Testis (tissue), 3 donors: ENCODE measurements around the gene FAM174C. TPM values are rescaled to one million over a fixed set of nuclear protein-coding genes. Genes with fewer than 3 reads are reported as not detected.

ENCODE experiments used
- DNase-seq: peaks from one replicate; pipeline ENCODE4 v3.0.0-alpha.2; 2019
- H3K27ac ChIP-seq, 2 donors: fragments of 200-600 bp; sonication (generic); one replicate each; pipeline ENCODE4 v1.5.1; 2019
- H3K27me3 ChIP-seq: fragments of 200-600 bp; sonication (generic); one replicate; pipeline ENCODE4 v1.5.1; 2019
- H3K36me3 ChIP-seq: fragments of 200-600 bp; sonication (generic); one replicate; pipeline ENCODE4 v1.5.1; 2017; ENCODE audit warnings: low read depth; ENCODE audit errors: missing control alignments
- H3K4me1 ChIP-seq: fragments of 200-600 bp; sonication (generic); one replicate; pipeline ENCODE4 v1.5.1; 2019
- H3K4me3 ChIP-seq, 2 donors: fragments of 200-600 bp; sonication (generic); one replicate each; pipeline ENCODE4 v1.5.1; 2017 to 2019
- H3K9me3 ChIP-seq: fragments of 200-600 bp; sonication (generic); one replicate; pipeline ENCODE4 v1.5.1; 2017
- CTCF ChIP-seq, 3 experiments: fragments of 450-650 bp in 2 of 3; fragments of 200-600 bp in 1 of 3; sonication (generic) in 1 of 3; IDR thresholded peaks; one replicate each; pipeline ENCODE4 v1.5.1; 2016 to 2019; ENCODE audit warnings: antibody characterized with exemption in 3 of 3, mild to moderate bottlenecking in 2 of 3, moderate library complexity in 1 of 3
- POLR2A ChIP-seq: fragments of 450-650 bp; IDR thresholded peaks from one replicate; pipeline ENCODE4 v1.6.1; 2017; ENCODE audit warnings: antibody characterized with exemption, mild to moderate bottlenecking, moderate library complexity
- WGBS, 2 donors: methylation state at CpG; one replicate each; pipeline ENCODE4 v1.1.5; 2018; 5-methylcytosine and 5-hydroxymethylcytosine counted together
- intact Hi-C: fragments of 100-400 bp; cut with DNase I; formaldehyde crosslinking; loops from one replicate; pipeline ENCODE4 v1.15.1; 2023; ENCODE audit warnings: low total_unique reads
- polyA plus RNA-seq: library from polyadenylated mRNA; stranded (reverse); fragments of 350-450 nt; fragmentation: Illumina TruSeq; extraction: RNeasy Lipid Tissue Mini Kit (QIAGEN cat#74804); gene quantifications from one replicate; pipeline ENCODE4 v1.2.3, GENCODE V29; 2014; ENCODE audit warnings: low read depth, low replicate concordance; ENCODE audit not compliant: insufficient read depth
- total RNA-seq, 2 donors: library from RNA; depleted of rRNA; stranded (reverse); fragments of >200 nt; gene quantifications; one replicate each; pipeline ENCODE4 v1.2.3, GENCODE V29; 2016

Gene FAM174C
- total and polyA plus RNA-seq, 3 donors from 2014 or later: 51.6 to 128 (median 111) TPM

- no peaks in the 10 kb centered on the region for H3K36me3 ChIP-seq
- peaks cover 73% of the 10 kb centered on the region for H3K4me1 ChIP-seq
- no peak overlapping the region for H3K4me3 ChIP-seq
- H3K9me3 ChIP-seq: no peaks in the 10 kb centered on the region
- WGBS, 2 donors: 62 to 65% methylated on average over 23 of the region's 23 CpGs
- no peak for DNase-seq
- TF ChIP-seq POLR2A (no peak), CTCF (IDR thresholded peaks at IDR 0.05) (no peak)
- intact Hi-C loops: no loop called here
- H3K27ac ChIP-seq: peak overlapping the region; percentile 88 to 91
- H3K27me3 ChIP-seq: no peaks in the 10 kb centered on the region
Observed at GRCh38 chr19:1257475-1258162, 17.7 kb upstream of the FAM174C start.

GRCh38 chr19:1258163-1258492, 17.2 kb upstream of the FAM174C start:
- intact Hi-C loops: no loop called here
- WGBS, 2 donors: 71 to 76% methylated on average over 8 of the region's 8 CpGs
- H3K4me3 ChIP-seq: no peak overlapping the region
- no peaks in the 10 kb centered on the region for H3K9me3 ChIP-seq
- peak overlapping the region; percentile 88 to 91 for H3K27ac ChIP-seq
- H3K4me1 ChIP-seq: peaks cover 73% of the 10 kb centered on the region
- H3K36me3 ChIP-seq: no peaks in the 10 kb centered on the region
- no peak for DNase-seq
- TF ChIP-seq CTCF (IDR thresholded peaks at IDR 0.05) (no peak), POLR2A (no peak)
- H3K27me3 ChIP-seq: no peaks in the 10 kb centered on the region

GRCh38 chr19:1258707-1259205, 16.6 kb upstream of the FAM174C start:
- Histone ChIP-seq H3K4me1 (peaks cover 68% of the 10 kb centered on the region), H3K9me3 (no peaks in the 10 kb centered on the region), H3K27ac (peak overlapping the region; percentile 88 to 91), H3K36me3 (no peaks in the 10 kb centered on the region), H3K27me3 (no peaks in the 10 kb centered on the region), H3K4me3 (no peak overlapping the region)
- intact Hi-C loops: no loop called here
- no peak for DNase-seq
- 33 to 34% methylated on average over 15 of the region's 15 CpGs for WGBS, 2 donors
- no peak for TF ChIP-seq CTCF (IDR thresholded peaks at IDR 0.05)
- no peak for TF ChIP-seq POLR2A

GRCh38 chr19:1259206-1259875, 16.0 kb upstream of the FAM174C start:
- H3K4me1 ChIP-seq: peaks cover 62% of the 10 kb centered on the region

More at GRCh38 chr19:1259206-1259875, 16.0 kb upstream of the FAM174C start:
- Histone ChIP-seq H3K36me3 (no peaks in the 10 kb centered on the region), H3K27me3 (no peaks in the 10 kb centered on the region), H3K9me3 (no peaks in the 10 kb centered on the region), H3K4me3 (no peak overlapping the region), H3K27ac (peak overlapping the region; percentile 88 to 91)
- intact Hi-C loops: no loop called here
- no peak for TF ChIP-seq POLR2A
- TF ChIP-seq CTCF (IDR thresholded peaks at IDR 0.05): no peak
- WGBS, 2 donors: 29 to 45% methylated on average over 6 to 17 of the region's 17 CpGs
- no peak for DNase-seq
